Smooth muscle cell (in vitro differentiated cells): ENCODE measurements around the gene MARCHF9. TPM values are rescaled to one million over a fixed set of nuclear protein-coding genes. Genes with fewer than 3 reads are reported as not detected.
A peak's percentile ranks its signal among the peaks of the same experiment; 100 is the strongest.
"Not testable (repeated sequence)": the region's sequence is repeated elsewhere in the genome, so short reads cannot be mapped to it uniquely, and the experiment has no call there.

Source experiments
- DNase-seq: peaks from one replicate; lab custom pipeline; 2025; ENCODE audit not compliant: unreplicated experiment; lab: John Stamatoyannopoulos, UW
- H2AFZ ChIP-seq: fragments of 200-600 bp; sonication (generic); 2 replicates; pipeline ENCODE4 v1.6.0; 2016; ENCODE audit warnings: antibody characterized with exemption, low read depth, mild to moderate bottlenecking
- H3F3A ChIP-seq: fragments of 200-600 bp; sonication (generic); 2 replicates; pipeline ENCODE4 v1.6.0; 2017; ENCODE audit warnings: antibody characterized with exemption, low read depth
- H3K27ac ChIP-seq: fragments of 200-600 bp; sonication (generic); 2 replicates; pipeline ENCODE4 v1.5.1; 2016; ENCODE audit warnings: low read depth, mild to moderate bottlenecking
- H3K27me3 ChIP-seq: fragments of 200-600 bp; sonication (generic); 2 replicates; pipeline ENCODE4 v1.6.1; 2016; ENCODE audit warnings: low read depth, mild to moderate bottlenecking
- H3K36me3 ChIP-seq: fragments of 200-600 bp; sonication (generic); 2 replicates; pipeline ENCODE4 v1.5.1; 2016; ENCODE audit warnings: low read depth
- H3K4me1 ChIP-seq: fragments of 200-600 bp; sonication (generic); 2 replicates; pipeline ENCODE4 v1.5.1; 2016; ENCODE audit warnings: low read depth
- H3K4me2 ChIP-seq: fragments of 200-600 bp; sonication (generic); 2 replicates; pipeline ENCODE4 v1.6.0; 2016; ENCODE audit warnings: mild to moderate bottlenecking
- H3K4me3 ChIP-seq: fragments of 200-600 bp; sonication (generic); 2 replicates; pipeline ENCODE4 v1.5.1; 2016; ENCODE audit warnings: mild to moderate bottlenecking
- H3K79me2 ChIP-seq: fragments of 200-600 bp; sonication (generic); 2 replicates; pipeline ENCODE4 v1.6.0; 2016; ENCODE audit warnings: low read depth, mild to moderate bottlenecking
- H3K9ac ChIP-seq: fragments of 200-600 bp; sonication (generic); 2 replicates; pipeline ENCODE4 v1.6.0; 2016; ENCODE audit warnings: low read depth
- H3K9me3 ChIP-seq: fragments of 200-600 bp; sonication (generic); replicated peaks from 2 replicates; pipeline ENCODE4 v1.5.1; 2016; ENCODE audit warnings: low read depth
- H4K20me1 ChIP-seq: fragments of 200-600 bp; sonication (generic); 2 replicates; pipeline ENCODE4 v1.6.0; 2016; ENCODE audit warnings: low read depth
- CTCF ChIP-seq: fragments of 200-600 bp; sonication (generic); IDR thresholded peaks from 2 replicates; pipeline ENCODE4 v1.5.1; 2017; ENCODE audit warnings: borderline replicate concordance, mild to moderate bottlenecking, antibody characterized with exemption; ENCODE audit not compliant: insufficient read depth, poor library complexity, severe bottlenecking
- WGBS: methylation state at CpG from one replicate; pipeline ENCODE4 v1.1.7; 2016; ENCODE audit warnings: low lambda C conversion rate; 5-methylcytosine and 5-hydroxymethylcytosine counted together
- polyA plus RNA-seq: library from polyadenylated mRNA; unstranded; fragments of >200 nt; fragmentation: Nextera tagmentation; extraction: Ambion mirVana; gene quantifications from 2 replicates; pipeline ENCODE4 v1.2.1, GENCODE V29; 2016
- total RNA-seq: library from RNA; depleted of rRNA; stranded (reverse); fragments of >200 nt; gene quantifications from 2 replicates; pipeline ENCODE4 v1.2.3, GENCODE V29; 2014

MARCHF9 gene
- total and polyA plus RNA-seq, 2 experiments from 2014 or later: 3.7 to 8.6 TPM

- H2AFZ ChIP-seq: peak within 1 kb of the TSS; percentile 98
- H3F3A ChIP-seq: no peaks in the 10 kb centered on the region
- no peaks in the 10 kb centered on the region for H3K9me3 ChIP-seq
- H3K9ac ChIP-seq: peak within 1 kb of the TSS; percentile 91
- no peaks in the 10 kb centered on the region for H3K36me3 ChIP-seq
- 3% methylated on average over 64 of the region's 67 CpGs for WGBS
- no peak for TF ChIP-seq CTCF
- peak within 1 kb of the TSS; percentile 94 for H3K4me2 ChIP-seq
- peak within 1 kb of the TSS; percentile 88 for H3K4me3 ChIP-seq
- H3K4me1 ChIP-seq: peaks cover under 1% of the 10 kb centered on the region
- H3K27me3 ChIP-seq: peaks cover 7% of the 10 kb centered on the region
- peak; percentile 65 for DNase-seq
- no peaks in the 10 kb centered on the region for H3K79me2 ChIP-seq
- H3K27ac ChIP-seq: peak within 1 kb of the TSS; percentile 95
- no peaks in the 10 kb centered on the region for H4K20me1 ChIP-seq
Measured at GRCh38 chr12:57772429-57773322, 17.8 kb downstream of the MARCHF9 start, which contains the start of gene EEF1AKMT3. EEF1AKMT3 (plus strand) TSS chr12:57772614; CDS start chr12:57772725, 111 bp downstream.

- not testable (repeated sequence) for H3F3A ChIP-seq, H3K27me3 ChIP-seq, H2AFZ ChIP-seq, H3K79me2 ChIP-seq, H3K36me3 ChIP-seq, H3K9me3 ChIP-seq, DNase-seq, H3K4me3 ChIP-seq, H3K4me2 ChIP-seq, H4K20me1 ChIP-seq, H3K27ac ChIP-seq, H3K4me1 ChIP-seq, H3K9ac ChIP-seq
- WGBS: 97% methylated on average over 11 of the region's 11 CpGs
Measured at GRCh38 chr12:57774634-57775033, 19.7 kb downstream of the MARCHF9 start.

- Histone ChIP-seq H3K79me2 (no peaks in the 10 kb centered on the region), H3K4me3 (no peak overlapping the region), H2AFZ (no peak overlapping the region), H4K20me1 (no peaks in the 10 kb centered on the region), H3K27me3 (no peaks in the 10 kb centered on the region), H3K4me2 (no peak overlapping the region), H3K27ac (no peak overlapping the region), H3K4me1 (no peaks in the 10 kb centered on the region), H3K9me3 (no peaks in the 10 kb centered on the region), H3K36me3 (no peaks in the 10 kb centered on the region), H3K9ac (no peak overlapping the region), H3F3A (no peaks in the 10 kb centered on the region)
- WGBS: 100% methylated on average over 2 of the region's 3 CpGs
- DNase-seq: no peak
- TF ChIP-seq CTCF: no peak
Measured at GRCh38 chr12:57775044-57775443, 20.1 kb downstream of the MARCHF9 start.

- DNase-seq: no peak
- Histone ChIP-seq H2AFZ (no peak overlapping the region), H3K36me3 (no peaks in the 10 kb centered on the region), H3F3A (no peaks in the 10 kb centered on the region), H3K9me3 (no peaks in the 10 kb centered on the region), H3K27ac (no peak overlapping the region), H3K4me2 (no peak overlapping the region), H3K4me1 (no peaks in the 10 kb centered on the region), H3K27me3 (no peaks in the 10 kb centered on the region), H4K20me1 (no peaks in the 10 kb centered on the region), H3K9ac (no peak overlapping the region), H3K79me2 (no peaks in the 10 kb centered on the region), H3K4me3 (no peak overlapping the region)
- no peak for TF ChIP-seq CTCF
- WGBS: 87% methylated on average over 4 of the region's 4 CpGs
Measured at GRCh38 chr12:57775563-57776246, 20.8 kb downstream of the MARCHF9 start.
